WTC11 (cell line): Measurements from ENCODE around the gene OLFM1.

Experiments used
- ATF1 ChIP-seq: sonication (generic); formaldehyde crosslinking; IDR thresholded peaks from 2 replicates; pipeline ENCODE4 v1.8.1; 2023; ENCODE audit warnings: mild to moderate bottlenecking, moderate library complexity, missing genetic modification reagents
- ATF6 ChIP-seq: sonication (generic); formaldehyde crosslinking; IDR thresholded peaks from 2 replicates; pipeline ENCODE4 v1.8.1; 2023; ENCODE audit warnings: mild to moderate bottlenecking, missing genetic modification reagents
- CBFB ChIP-seq: sonication (generic); formaldehyde crosslinking; IDR thresholded peaks from 2 replicates; pipeline ENCODE4 v1.8.1; 2022; ENCODE audit warnings: mild to moderate bottlenecking, low read depth, missing genetic modification reagents
- ETV6 ChIP-seq: sonication (generic); formaldehyde crosslinking; IDR thresholded peaks from 2 replicates; pipeline ENCODE4 v1.8.1; 2022; ENCODE audit warnings: mild to moderate bottlenecking, missing genetic modification reagents
- FOXJ3 ChIP-seq: sonication (generic); formaldehyde crosslinking; IDR thresholded peaks from 2 replicates; pipeline ENCODE4 v1.9.0; 2021; ENCODE audit warnings: missing genetic modification reagents, mild to moderate bottlenecking, borderline replicate concordance
- KAT7 ChIP-seq: sonication (generic); formaldehyde crosslinking; IDR thresholded peaks from 2 replicates; pipeline ENCODE4 v1.8.1; 2023; ENCODE audit warnings: missing genetic modification reagents, mild to moderate bottlenecking, borderline replicate concordance
- MAX ChIP-seq: sonication (generic); formaldehyde crosslinking; IDR thresholded peaks from 2 replicates; pipeline ENCODE4 v1.8.0; 2022; ENCODE audit warnings: mild to moderate bottlenecking, missing genetic modification reagents
- MYBL2 ChIP-seq: sonication (generic); formaldehyde crosslinking; IDR thresholded peaks from 2 replicates; pipeline ENCODE4 v1.8.1; 2023; ENCODE audit warnings: mild to moderate bottlenecking, moderate library complexity, missing genetic modification reagents
- NFYB ChIP-seq: sonication (generic); formaldehyde crosslinking; conservative IDR thresholded peaks from 2 replicates; pipeline ENCODE4 v1.8.0; 2022; ENCODE audit warnings: low read depth, missing genetic modification reagents
- PREB ChIP-seq: sonication (generic); formaldehyde crosslinking; IDR thresholded peaks from 2 replicates; pipeline ENCODE4 v1.8.1; 2022; ENCODE audit warnings: mild to moderate bottlenecking, missing genetic modification reagents, moderate library complexity, borderline replicate concordance
- TCF7 ChIP-seq: sonication (generic); formaldehyde crosslinking; IDR thresholded peaks from 2 replicates; pipeline ENCODE4 v1.8.0; 2022; ENCODE audit warnings: mild to moderate bottlenecking, low read depth, missing genetic modification reagents, moderate library complexity
- ZSCAN18 ChIP-seq: fragments of 250-450 bp; sonication (Bioruptor Pico); IDR thresholded peaks from 2 replicates; pipeline ENCODE4 v2.1.2; 2022; ENCODE audit warnings: mild to moderate bottlenecking, moderate library complexity
- TF ChIP-seq, protein P1 (sequence below): fragments of 200-600 bp; IDR thresholded peaks from 2 replicates; pipeline ENCODE4 v1.8.0; 2022; ENCODE audit warnings: antibody characterized with exemption

DNA sequence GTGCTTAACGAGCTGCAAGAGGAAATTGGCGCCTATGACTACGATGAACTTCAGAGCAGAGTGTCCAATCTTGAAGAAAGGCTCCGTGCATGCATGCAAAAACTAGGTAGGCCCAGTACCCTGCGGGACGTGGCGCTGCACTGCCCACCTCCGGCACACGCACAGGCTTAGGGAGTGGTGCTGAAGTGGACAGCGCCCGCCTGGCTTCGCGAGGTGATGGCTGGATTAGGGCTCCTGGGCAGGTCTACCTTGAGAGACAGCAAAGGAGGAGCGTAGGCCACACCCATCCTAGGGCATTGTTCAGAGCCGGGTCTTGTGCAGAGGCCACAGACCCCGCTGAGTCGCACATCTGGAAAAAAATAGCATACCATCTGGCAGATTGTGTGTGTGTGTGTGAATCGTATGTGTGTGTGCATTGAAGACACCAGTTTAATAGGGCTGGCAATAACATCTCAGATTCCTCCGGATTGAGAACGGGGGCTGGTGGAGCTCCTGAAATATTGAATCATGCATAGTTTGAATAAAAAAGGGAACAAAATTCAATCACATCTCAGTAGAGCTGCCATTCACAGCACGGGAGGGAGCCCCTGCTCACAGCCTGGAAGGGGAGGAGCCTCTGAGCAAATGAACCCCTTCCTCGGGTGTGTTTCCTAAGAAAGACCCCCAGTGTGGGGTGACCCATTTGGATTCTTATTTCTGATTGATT is 11.1 kb downstream of the OLFM1 start:
- no peak for TF ChIP-seq FOXJ3 (CRISPR knock-in tag)
- TF ChIP-seq KAT7 (CRISPR knock-in tag) = no peak
- peak; percentile 64; the same call in 1 of the 2 replicates for TF ChIP-seq MAX
- TF ChIP-seq NFYB (CRISPR knock-in tag) = no peak
- TF ChIP-seq, protein P1, sequence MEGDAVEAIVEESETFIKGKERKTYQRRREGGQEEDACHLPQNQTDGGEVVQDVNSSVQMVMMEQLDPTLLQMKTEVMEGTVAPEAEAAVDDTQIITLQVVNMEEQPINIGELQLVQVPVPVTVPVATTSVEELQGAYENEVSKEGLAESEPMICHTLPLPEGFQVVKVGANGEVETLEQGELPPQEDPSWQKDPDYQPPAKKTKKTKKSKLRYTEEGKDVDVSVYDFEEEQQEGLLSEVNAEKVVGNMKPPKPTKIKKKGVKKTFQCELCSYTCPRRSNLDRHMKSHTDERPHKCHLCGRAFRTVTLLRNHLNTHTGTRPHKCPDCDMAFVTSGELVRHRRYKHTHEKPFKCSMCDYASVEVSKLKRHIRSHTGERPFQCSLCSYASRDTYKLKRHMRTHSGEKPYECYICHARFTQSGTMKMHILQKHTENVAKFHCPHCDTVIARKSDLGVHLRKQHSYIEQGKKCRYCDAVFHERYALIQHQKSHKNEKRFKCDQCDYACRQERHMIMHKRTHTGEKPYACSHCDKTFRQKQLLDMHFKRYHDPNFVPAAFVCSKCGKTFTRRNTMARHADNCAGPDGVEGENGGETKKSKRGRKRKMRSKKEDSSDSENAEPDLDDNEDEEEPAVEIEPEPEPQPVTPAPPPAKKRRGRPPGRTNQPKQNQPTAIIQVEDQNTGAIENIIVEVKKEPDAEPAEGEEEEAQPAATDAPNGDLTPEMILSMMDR = no peak
- no peak for TF ChIP-seq ATF1 (CRISPR knock-in tag)
- TF ChIP-seq CBFB = no peak
- TF ChIP-seq MYBL2 (CRISPR knock-in tag) = no peak
- TF ChIP-seq TCF7 (CRISPR knock-in tag) = no peak
- no peak for TF ChIP-seq ZSCAN18
- no peak for TF ChIP-seq ETV6 (CRISPR knock-in tag)
- TF ChIP-seq ATF6 (CRISPR knock-in tag) = no peak
- no peak; the same call in 1 of the 2 replicates for TF ChIP-seq PREB (CRISPR knock-in tag)
